BE2C (cell line): ENCODE results near the gene LTBP1. TPM values are rescaled to one million over a fixed set of nuclear protein-coding genes. Genes with fewer than 3 reads are reported as not detected.

Experiments
- DNase-seq: peaks from one replicate; pipeline ENCODE4 v3.0.0-alpha.2; 2020
- H3K27me3 ChIP-seq: fragments of 250-450 bp; sonication (Bioruptor Pico); 2 replicates; pipeline ENCODE4 v1.5.1; 2020; ENCODE audit warnings: mild to moderate bottlenecking
- H3K36me3 ChIP-seq: fragments of 250-450 bp; sonication (Bioruptor Pico); 2 replicates; pipeline ENCODE4 v1.5.1; 2020; ENCODE audit warnings: mild to moderate bottlenecking
- H3K4me1 ChIP-seq: fragments of 250-450 bp; sonication (Bioruptor Pico); 2 replicates; pipeline ENCODE4 v1.5.1; 2020
- H3K4me3 ChIP-seq: 2 replicates; pipeline ENCODE4 v1.5.1; 2011; ENCODE audit warnings: low read depth, low read length
- H3K9me3 ChIP-seq: fragments of 250-450 bp; sonication (Bioruptor Pico); 2 replicates; pipeline ENCODE4 v1.5.1; 2020
- CTCF ChIP-seq: IDR thresholded peaks from 2 replicates; pipeline ENCODE4 v1.5.1; 2012; ENCODE audit warnings: mild to moderate bottlenecking, low read depth, low read length
- polyA plus RNA-seq: library from polyadenylated mRNA; unstranded; fragments of >200 nt; gene quantifications from one replicate; pipeline ENCODE4 v1.2.1, GENCODE V29; 2012; ENCODE audit warnings: low read depth, missing spikeins; ENCODE audit not compliant: insufficient read length, insufficient read depth

Gene LTBP1
- 0.65 TPM for polyA plus RNA-seq

GRCh38 chr2:32946314-32947075 lies at the start of gene LTBP1:
Gene LTBP1, plus strand, starts transcription at chr2:32946953. Its CDS starts 372 bp downstream, at chr2:32947325.
- DNase-seq: peak; percentile 76
- Histone ChIP-seq H3K4me3 (peak within 1 kb of the TSS; percentile 76), H3K36me3 (no peaks in the 10 kb centered on the region), H3K4me1 (no peaks in the 10 kb centered on the region), H3K27me3 (peaks cover 16% of the 10 kb centered on the region), H3K9me3 (no peaks in the 10 kb centered on the region; the same call in 1 of the 2 replicates)
- TF ChIP-seq CTCF: peak; percentile 83

- no peaks in the 10 kb centered on the region for H3K9me3 ChIP-seq
- H3K36me3 ChIP-seq: no peaks in the 10 kb centered on the region
- DNase-seq: no peak
- TF ChIP-seq CTCF: no peak
- no peaks in the 10 kb centered on the region for H3K4me1 ChIP-seq
- H3K4me3 ChIP-seq: no peak overlapping the region
- peaks cover 10% of the 10 kb centered on the region for H3K27me3 ChIP-seq
These were observed 46.3 kb upstream of the LTBP1 start for GRCh38 chr2:32900246-32900973.

- TF ChIP-seq CTCF: no peak
- H3K27me3 ChIP-seq: peaks cover 10% of the 10 kb centered on the region
- no peak for DNase-seq
- no peaks in the 10 kb centered on the region for H3K36me3 ChIP-seq
- no peak overlapping the region for H3K4me3 ChIP-seq
- no peaks in the 10 kb centered on the region for H3K4me1 ChIP-seq
- H3K9me3 ChIP-seq: no peaks in the 10 kb centered on the region
These were observed 45.4 kb upstream of the LTBP1 start for GRCh38 chr2:32901313-32901712.

- H3K9me3 ChIP-seq: no peaks in the 10 kb centered on the region
- peaks cover 6% of the 10 kb centered on the region for H3K27me3 ChIP-seq
- no peaks in the 10 kb centered on the region for H3K36me3 ChIP-seq
- TF ChIP-seq CTCF: no peak
- no peaks in the 10 kb centered on the region for H3K4me1 ChIP-seq
- H3K4me3 ChIP-seq: no peak overlapping the region
- no peak for DNase-seq
These were observed 44.6 kb upstream of the LTBP1 start for GRCh38 chr2:32902174-32902573.

- no peaks in the 10 kb centered on the region for H3K9me3 ChIP-seq
- no peak for TF ChIP-seq CTCF
- H3K4me1 ChIP-seq: no peaks in the 10 kb centered on the region
- H3K27me3 ChIP-seq: peaks cover 5% of the 10 kb centered on the region
- H3K4me3 ChIP-seq: no peak overlapping the region
- no peak for DNase-seq
- H3K36me3 ChIP-seq: no peaks in the 10 kb centered on the region
These were observed 43.8 kb upstream of the LTBP1 start for GRCh38 chr2:32902986-32903385.

GRCh38 chr2:32904074-32904473 lies 42.7 kb upstream of the LTBP1 start:
- Histone ChIP-seq H3K27me3 (peaks cover 5% of the 10 kb centered on the region), H3K4me3 (no peak overlapping the region), H3K36me3 (no peaks in the 10 kb centered on the region), H3K4me1 (no peaks in the 10 kb centered on the region), H3K9me3 (no peaks in the 10 kb centered on the region)
- no peak for DNase-seq
- no peak for TF ChIP-seq CTCF
